ENCODE data around the gene DDX47. TPM values are rescaled to one million over a fixed set of nuclear protein-coding genes. Genes with fewer than 3 reads are reported as not detected.

DDX47 gene
- total and polyA plus RNA-seq, 10 of the 15 experiments (the other 5 are each of a cell fraction or from before 2014, with no cell fraction given): 84.8 to 266 (median 120) TPM

GRCh38 chr12:12845794-12846243 lies 32.7 kb downstream of the DDX47 start:
- DNase-seq (ENCODE audit: low read depth, low spot score) (no peak), ATAC-seq (no peak), FAIRE-seq (no peak)
- 100% methylated on average over 4 of the region's 4 CpGs for WGBS (ENCODE audit: insufficient coverage, insufficient replicate concordance, low lambda C conversion rate, missing lambda C conversion rate)
- no peak overlapping the region for H2AFZ ChIP-seq (ENCODE audit: control insufficient read depth, low read depth, low read length)
- peaks cover under 1% of the 10 kb centered on the region; the same call in 2 of the 3 replicates for H3K9me3 ChIP-seq (replicated peaks; ENCODE audit: control insufficient read depth, insufficient read depth, low read length)
- BruUV-seq (replicated peaks): no TSS peak
- H3K79me2 ChIP-seq (ENCODE audit: control insufficient read depth, insufficient read depth, low read length): no peaks in the 10 kb centered on the region
- ChIA-PET POLR2A (interaction anchor here (1.5 kb wide), 1 partner anchor 43 kb away, joined by 3 read pairs; no protein-coding TSS in a partner anchor), RAD21 (ENCODE audit: unreplicated experiment) (no interaction called here), CTCF (no interaction called here), SMC1A (ENCODE audit: uncharacterized antibody, unreplicated experiment) (interaction anchor here (0.6 to 1.3 kb wide), 2 partner anchors 16 to 750 kb away, joined by 3 to 4 read pairs; no protein-coding TSS in a partner anchor)
- intact Hi-C loops (cut with micrococcal nuclease; ENCODE audit: unreplicated experiment): no loop called here
- H3K36me3 ChIP-seq (ENCODE audit: control insufficient read depth in 2 of 2, insufficient read depth in 2 of 2, low read length in 1 of 2): no peaks in the 10 kb centered on the region
- no peak overlapping the region for H3K4me3 ChIP-seq
- no peaks in the 10 kb centered on the region for H3K27me3 ChIP-seq (replicated peaks in 1 of 2; ENCODE audit: control insufficient read depth in 2 of 2, insufficient read depth in 2 of 2, low read length in 1 of 2)
- TF ChIP-seq SIX5 (IDR thresholded peaks at IDR 0.05; ENCODE audit: low read depth, low read length, severe bottlenecking) (no peak), FOXK2 (IDR thresholded peaks at IDR 0.05) (no peak), CHD2 (IDR thresholded peaks at IDR 0.05; ENCODE audit: borderline replicate concordance, low read depth, low read length) (no peak), IRF4 (IDR thresholded peaks at IDR 0.05; ENCODE audit: low read depth, low read length) (no peak), MEF2B (IDR thresholded peaks at IDR 0.05; ENCODE audit: partially characterized antibody, poor library complexity, severe bottlenecking) (no peak), EGR1 (IDR thresholded peaks at IDR 0.05; ENCODE audit: borderline replicate concordance in 1 of 2, low read depth in 2 of 2, low read length in 2 of 2) (no peak), ZNF592 (IDR thresholded peaks at IDR 0.05) (no peak), SPI1 (IDR thresholded peaks at IDR 0.05; ENCODE audit: borderline replicate concordance, insufficient read depth, low read depth, low read length) (no peak), PKNOX1 (IDR thresholded peaks at IDR 0.05) (no peak), TCF12 (IDR thresholded peaks at IDR 0.05; ENCODE audit: low read depth, low read length) (no peak), CREB1 (IDR thresholded peaks at IDR 0.05; ENCODE audit: low read depth) (no peak), CBX3 (IDR thresholded peaks at IDR 0.05; ENCODE audit: borderline replicate concordance, low read depth) (no peak), EZH2 (IDR thresholded peaks at IDR 0.05; ENCODE audit: borderline replicate concordance, control insufficient read depth, low read depth, low read length) (no peak), TCF3 (IDR thresholded peaks at IDR 0.05; ENCODE audit: borderline replicate concordance, insufficient read depth, low read depth, low read length) (no peak)
- H3K9ac ChIP-seq (ENCODE audit: control insufficient read depth, insufficient read depth, low read length): no peak overlapping the region
- no peaks in the 10 kb centered on the region for H3K4me1 ChIP-seq (ENCODE audit: control insufficient read depth, insufficient read depth, low read length)
- in situ Hi-C loops (cut with MboI): no loop called here
- H4K20me1 ChIP-seq (ENCODE audit: control insufficient read depth, insufficient read depth): no peaks in the 10 kb centered on the region
- H3K4me2 ChIP-seq (ENCODE audit: control insufficient read depth, insufficient read depth): no peak overlapping the region
- no peak overlapping the region for H3K27ac ChIP-seq (ENCODE audit: control insufficient read depth, insufficient read depth)

Data from GM12878 (cell line).